Limb (tissue), 2 donors: ENCODE data around the gene PMAIP1.
A peak's percentile ranks its signal among the peaks of the same experiment; 100 is the strongest.
"Not testable (repeated sequence)": the region's sequence is repeated elsewhere in the genome, so short reads cannot be mapped to it uniquely, and the experiment has no call there.

Experiments used
- DNase-seq, 2 donors: peaks; one replicate each; pipeline ENCODE4 v3.0.0-alpha.2; 2016; ENCODE audit errors: extremely low spot score in 2 of 2

PMAIP1 gene

DNA sequence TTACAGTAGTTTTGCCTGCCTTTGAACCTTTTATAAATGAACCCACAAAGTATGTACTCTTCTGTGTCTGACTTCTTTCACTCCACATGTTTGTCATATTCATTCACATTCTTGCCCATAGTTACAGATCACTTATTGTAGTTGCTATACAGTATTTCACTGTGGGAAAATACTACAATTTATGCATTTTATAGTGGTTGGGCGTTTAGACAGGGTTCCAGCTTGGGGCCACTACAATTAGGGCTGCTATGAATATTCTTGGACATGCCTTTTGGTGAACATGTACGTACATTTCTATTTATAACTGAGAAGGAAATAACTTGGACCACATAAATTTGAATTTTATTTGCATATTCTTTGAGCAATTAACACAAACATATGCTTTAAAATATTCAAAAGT is 15.4 kb upstream of the PMAIP1 start:
- DNase-seq, result no peak

DNA sequence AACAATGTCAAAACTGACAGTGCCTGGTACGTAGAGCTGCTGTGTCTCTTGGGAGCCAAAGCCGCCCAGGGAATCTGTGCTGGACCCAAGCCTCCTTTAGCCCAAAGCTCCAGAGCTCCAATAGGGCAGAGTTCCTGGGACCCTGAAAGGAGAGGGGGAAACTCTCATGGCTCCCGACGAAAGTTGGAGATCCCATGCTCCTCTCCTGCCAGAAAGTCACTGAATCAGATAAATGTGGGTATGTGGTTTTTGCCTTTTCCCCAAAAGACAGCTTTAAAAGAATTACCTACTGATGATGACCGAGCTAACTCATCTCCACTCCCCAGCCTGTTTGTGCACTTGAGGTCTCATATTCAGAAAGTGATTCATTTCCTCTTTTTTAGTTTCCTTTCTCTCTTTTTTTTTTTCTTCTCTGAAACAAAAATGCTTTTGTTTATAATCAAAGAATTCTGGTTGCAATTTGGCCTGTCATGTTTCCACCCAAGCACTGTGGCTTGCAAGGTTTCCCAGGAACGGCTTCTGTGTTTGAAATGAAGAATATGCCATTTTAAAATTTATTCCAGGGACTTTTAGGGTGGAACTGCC is 14.1 kb upstream of the PMAIP1 start:
- DNase-seq, result no peak

DNA sequence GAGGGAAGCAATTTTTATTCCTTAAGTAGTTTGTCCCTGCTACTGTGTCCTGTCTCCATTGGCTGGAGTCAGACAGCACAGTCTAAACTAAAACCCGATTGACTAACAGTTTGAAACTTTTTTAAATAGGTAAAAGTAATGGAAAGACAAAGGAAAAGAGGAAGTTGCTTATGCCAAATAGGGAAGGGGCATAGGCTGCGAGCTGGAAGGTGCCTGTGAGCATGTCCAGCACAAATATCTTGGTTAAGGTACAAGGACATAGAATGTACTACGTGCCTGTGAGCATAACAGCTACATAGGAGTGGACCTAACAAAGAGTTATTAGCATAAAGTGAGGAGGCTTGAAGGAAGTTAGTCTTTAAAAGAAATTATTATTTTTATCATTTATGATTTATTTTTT is 13.4 kb upstream of the PMAIP1 start:
- not testable (repeated sequence) for DNase-seq

DNA sequence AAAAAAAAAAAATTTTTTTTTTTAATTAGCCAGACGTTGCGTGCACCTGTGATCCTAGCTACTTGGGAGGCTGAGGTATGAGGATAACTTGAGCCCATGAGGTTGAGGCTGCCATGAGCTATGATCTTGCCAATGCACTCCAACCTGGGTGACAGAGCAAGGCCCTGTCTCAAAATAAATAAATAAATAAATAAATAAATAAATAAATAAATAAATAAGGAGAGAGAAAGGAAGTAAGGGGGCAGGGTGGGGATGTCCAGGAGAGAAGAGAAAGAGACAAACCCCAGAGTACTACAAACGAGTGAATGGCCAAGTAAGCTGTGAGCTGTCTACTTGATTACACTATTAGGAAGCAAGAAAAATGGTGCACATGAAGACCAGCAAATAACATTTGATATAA is 7.7 kb upstream of the PMAIP1 start:
- DNase-seq, result no peak

DNA sequence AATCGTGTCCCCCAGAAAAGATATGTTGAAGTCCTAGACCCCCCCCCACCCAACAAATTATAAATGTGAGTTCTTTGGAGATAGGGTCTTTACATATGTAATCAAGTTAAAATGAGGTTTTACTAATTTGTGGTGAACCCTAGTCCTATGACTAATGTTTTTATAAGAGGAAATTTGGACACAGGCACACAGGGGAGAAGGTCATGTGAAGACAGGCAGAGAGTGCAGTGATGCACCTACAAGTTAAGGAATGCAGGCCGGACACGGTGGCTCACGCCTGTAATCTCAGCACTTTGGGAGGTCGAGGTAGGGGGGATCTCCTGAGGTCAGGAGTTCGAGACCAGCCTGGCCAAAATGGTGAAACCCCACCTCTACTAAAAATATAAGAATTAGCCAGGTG is 5.8 kb upstream of the PMAIP1 start:
- DNase-seq, result no peak

DNA sequence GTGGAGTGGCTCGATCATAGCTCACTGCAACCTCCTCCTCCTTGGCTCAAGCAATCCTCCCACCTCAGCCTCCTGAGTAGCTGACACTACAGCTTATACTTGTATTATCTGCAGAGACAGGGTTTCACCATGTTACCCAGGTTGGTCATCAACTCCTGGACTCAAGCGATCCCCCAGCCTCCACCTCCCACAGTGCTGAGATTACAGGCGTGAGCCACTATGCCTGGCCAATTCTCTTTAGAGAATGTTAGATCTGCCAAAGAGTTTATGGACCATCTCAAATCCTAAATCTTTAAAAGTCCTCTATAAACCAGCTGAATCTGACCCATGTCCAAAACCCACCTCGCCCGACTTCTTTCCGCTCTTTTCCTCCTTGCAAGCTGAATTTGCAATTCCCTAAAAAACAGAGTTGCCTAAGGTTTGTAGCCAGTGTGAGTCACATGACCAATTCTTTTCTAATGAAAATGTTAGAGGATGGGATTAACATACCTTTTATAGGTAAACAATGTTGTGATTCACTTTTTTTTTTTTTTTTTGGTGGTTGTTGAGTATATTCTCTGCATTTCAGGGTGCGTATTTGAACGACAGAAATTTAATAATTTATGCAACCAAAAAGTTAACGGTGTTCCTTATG is 2.4 kb upstream of the PMAIP1 start:
- no peak for DNase-seq

DNA sequence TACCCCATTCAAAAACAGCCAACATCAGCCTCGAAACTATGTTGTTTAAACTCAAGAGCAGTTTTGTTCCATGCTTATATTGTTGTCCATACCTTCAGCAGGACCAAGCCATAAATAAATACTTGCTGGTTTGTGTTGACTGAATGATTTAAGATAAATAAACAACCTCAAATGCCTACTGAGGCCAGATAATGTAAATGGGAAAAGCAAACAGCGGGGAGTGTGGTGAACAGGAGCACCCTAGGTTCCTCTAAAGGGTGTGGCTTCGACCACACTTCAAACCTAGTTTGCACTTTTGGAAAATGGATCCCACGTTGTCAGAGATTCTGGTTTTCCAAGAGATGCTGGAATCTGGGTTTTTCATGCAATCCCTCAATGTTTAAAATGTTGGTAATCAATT is 1.7 kb upstream of the PMAIP1 start:
- DNase-seq, result no peak

DNA sequence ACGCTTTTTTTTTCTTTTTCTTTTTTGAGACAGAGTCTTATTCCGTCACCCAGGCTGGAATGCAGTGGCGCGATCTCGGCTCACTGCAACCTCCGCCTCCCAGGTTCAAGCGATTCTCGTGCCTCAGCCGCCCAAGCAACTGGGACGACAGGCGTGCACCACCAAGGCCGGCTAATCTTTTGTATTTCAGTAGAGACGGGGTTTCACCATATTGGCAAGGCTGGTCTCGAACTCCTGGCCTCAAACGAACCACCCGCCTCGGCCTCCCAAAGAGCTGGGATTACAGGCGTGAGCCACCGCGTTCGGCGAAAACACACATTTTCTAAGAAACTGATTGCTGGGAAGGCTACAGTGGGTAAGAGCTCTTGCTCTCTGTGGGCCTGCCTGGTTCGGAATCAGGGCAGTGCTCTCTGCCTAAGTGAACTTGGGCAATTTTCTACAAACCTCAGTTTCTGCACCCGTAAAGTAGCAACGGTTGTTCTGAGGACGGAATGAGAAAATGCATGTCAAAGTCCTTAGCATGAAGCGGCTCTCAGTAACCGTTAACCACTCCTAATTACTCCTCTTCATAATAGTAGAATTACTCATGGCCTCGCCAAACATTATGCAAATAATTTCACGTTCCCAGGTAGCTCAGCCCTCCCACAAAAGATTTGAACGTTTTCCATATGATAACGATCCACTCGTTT is 1.0 kb upstream of the PMAIP1 start:
- DNase-seq, result peak in 1 of 2 donors; percentile 41

DNA sequence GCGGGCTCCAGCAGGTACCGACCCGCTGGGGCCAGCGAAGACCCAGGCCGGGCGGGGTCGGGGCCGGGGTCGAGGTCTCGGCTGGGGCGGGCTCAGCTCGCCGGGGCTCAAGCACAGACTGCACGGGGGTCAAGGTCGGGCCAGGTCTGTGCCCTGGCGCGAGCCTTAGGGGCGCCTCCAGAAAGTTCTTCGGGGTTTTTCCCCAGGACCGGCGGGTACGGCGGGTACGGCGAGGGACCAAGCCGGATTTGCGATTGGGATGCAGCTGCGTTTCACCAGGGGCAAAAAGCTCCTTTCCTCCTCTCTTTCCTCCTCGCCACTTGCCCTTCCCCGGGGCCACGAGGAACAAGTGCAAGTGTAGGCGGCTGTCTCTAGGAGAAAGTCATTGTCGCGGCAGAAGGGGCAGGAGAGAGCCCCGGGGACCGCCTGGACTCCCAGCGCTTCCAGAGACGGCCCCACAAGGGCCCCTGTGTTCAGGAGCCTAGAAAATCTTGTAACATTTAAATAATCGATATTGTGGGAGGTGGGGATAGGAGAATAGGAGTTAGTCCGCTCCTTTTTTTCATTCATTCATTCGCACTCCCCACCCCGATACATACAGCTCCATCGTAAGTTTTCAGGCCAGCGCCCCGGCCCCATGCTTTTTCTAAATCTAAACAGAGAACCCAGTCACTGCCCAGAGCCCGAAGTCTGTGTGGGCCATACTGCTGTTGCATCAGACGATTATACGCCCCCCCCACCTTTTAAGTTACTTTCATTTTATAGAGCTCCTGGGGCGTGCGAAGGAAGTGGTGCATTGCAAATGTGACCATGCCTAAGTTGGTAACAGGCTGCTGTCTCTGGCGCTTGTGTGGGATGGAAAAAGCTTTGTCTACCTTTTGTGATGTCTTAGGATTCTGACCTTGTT is 679 bp downstream of the PMAIP1 start:
- peak in 1 of 2 donors; percentile 45 for DNase-seq

DNA sequence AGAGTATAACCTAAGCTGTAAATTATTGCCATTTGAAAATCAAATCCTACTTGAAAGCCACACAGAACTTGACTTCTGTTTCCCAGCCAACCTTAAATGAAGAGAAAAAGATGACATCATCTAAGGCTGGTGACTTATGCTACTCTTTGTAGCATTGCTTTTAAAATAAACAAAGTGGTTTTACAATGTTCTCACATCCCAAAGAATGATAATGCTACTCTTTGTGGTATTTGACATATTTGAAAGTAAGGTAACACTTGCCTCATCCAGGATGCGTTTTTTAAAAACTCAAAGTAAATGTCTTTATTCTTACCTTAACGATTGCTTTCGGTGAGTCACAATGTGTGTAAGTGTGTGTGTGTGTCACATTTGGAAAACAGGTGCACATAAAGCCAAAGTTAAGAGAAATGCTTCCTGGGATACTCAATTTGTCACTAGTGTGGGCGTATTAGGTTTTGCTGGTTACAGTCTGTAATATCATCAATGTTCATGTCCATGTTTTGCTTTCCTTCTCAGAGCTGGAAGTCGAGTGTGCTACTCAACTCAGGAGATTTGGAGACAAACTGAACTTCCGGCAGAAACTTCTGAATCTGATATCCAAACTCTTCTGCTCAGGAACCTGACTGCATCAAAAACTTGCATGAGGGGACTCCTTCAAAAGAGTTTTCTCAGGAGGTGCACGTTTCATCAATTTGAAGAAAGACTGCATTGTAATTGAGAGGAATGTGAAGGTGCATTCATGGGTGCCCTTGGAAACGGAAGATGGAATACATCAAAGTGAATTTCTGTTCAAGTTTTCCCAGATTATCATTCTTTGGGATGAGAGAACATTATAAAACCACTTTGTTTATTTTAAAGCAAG is 2.6 kb downstream of the PMAIP1 start:
- no peak for DNase-seq

DNA sequence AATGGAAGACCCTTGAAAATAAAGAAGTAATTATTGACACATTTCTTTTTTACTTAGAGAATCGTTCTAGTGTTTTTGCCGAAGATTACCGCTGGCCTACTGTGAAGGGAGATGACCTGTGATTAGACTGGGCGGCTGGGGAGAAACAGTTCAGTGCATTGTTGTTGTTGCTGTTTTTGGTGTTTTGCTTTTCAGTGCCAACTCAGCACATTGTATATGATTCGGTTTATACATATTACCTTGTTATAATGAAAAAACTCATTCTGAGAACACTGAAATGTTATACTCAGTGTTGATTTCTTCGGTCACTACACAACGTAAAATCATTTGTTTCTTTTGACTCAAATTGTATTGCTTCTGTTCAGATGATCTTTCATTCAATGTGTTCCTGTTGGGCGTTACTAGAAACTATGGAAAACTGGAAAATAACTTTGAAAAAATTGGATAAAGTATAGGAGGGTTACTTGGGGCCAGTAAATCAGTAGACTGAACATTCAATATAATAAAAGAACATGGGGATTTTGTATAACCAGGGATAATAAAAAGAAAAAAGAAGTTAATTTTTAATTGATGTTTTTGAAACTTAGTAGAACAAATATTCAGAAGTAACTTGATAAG is 3.3 kb downstream of the PMAIP1 start:
- no peak for DNase-seq

DNA sequence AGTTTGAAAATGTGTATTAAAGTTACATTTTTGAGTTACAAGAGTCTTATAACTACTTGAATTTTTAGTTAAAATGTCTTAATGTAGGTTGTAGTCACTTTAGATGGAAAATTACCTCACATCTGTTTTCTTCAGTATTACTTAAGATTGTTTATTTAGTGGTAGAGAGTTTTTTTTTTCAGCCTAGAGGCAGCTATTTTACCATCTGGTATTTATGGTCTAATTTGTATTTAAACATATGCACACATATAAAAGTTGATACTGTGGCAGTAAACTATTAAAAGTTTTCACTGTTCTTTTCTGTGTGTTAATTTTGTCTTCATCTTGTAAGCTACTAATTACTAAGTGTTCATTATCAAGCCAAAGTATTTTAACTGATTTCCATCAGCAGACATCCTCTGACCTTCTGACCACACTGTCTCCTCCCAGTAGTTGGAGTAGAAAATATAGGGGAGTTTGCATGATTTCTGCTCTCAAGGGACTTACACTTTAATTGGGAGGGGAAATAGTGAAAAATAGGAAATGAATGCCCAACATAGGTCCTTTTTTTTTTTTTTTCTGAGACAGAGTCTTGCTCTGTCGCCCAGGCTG is 4.3 kb downstream of the PMAIP1 start:
- DNase-seq, result no peak

DNA sequence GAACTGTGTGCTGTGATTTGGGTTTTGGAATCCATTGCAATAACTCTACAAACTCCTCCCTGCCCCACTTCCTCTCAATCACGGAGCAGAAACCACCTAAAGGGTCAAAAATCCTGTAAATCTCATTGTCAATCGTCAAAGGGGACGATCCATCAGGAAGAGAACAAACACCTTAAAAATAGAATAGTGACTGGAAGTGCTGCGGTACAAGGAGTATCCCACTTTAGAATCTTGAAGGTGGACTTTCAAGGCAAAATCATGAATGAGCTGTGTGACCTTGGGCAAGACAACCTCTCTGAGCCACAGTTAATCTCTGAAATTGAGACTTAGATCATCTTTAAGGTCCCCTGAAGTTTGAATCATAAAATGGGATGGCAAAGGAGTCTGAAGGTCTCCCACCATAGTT is 5.9 kb downstream of the PMAIP1 start:
- no peak for DNase-seq

DNA sequence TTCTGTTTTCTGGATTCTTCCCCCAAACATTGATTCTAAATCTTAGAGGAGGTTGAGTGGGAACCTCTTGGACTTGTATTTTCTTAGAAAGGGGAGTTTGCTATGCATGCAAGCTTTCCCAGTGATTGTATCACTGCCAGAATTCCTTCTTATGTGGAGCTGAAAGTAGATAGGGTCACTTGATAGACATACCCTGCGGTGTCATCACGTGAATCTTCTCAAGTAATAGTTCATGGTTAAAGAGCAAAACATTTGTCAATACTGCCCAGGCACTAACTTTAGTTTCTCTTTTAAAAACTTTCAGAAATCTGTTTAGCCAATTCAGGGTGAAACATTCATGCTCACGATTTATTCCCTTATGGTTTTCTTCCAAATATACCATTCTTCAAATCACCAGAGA is 6.4 kb downstream of the PMAIP1 start:
- DNase-seq, result no peak

DNA sequence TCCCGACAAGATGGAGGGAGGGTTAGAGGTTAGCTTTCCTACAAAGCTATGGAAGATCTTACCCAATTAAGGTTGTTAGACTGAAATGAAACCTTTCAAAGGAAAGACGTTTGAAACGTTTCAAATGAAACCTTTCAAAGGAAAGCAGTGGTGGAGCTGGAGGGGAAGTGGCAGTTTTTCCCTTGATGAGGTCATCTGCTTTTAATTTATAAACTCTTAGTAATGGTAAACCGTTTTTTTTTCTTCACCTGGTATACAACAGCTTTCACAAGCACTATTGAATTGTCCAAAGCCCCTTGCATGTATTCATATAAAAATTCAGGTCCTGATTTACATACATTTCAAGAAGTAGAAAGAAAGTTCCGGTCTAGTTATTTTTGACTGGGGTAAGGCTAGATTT is 7.4 kb downstream of the PMAIP1 start:
- DNase-seq, result no peak

DNA sequence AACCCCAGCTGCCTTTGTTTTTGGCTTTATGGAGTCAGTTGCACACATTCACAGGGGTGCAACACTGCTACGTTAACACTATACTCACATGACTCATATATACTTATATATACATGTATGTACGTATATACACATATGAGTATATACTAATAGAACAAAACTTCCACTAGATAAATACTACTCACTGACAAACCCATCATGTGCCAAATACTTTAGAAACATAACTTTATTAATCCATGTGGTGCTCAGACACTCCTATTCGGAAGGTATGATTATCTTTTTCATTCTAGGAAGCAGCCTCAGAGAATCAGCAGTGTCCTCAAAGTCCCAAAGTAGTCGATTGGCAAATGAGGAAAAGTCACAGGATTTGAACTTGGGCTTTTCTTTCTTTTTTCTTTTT is 7.9 kb downstream of the PMAIP1 start:
- no peak for DNase-seq

DNA sequence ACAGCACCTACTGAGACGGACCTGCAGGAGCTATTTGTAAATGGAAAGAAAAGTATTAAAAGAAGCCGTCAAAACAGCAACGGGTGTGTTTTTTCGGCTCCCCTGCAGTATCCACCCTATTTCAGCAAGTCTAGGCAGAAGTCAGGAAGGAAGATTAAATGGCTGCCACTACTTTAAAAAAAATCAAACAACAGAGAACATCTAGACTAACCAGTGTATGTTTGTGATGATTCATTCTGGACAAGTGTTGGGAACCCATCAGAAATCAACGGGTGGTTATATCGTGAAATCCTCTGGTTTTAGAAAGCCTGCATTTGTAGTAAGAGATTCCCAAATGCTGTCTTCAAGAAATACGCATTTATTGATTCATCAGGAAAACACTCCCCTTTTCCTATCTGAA is 9.0 kb downstream of the PMAIP1 start:
- no peak for DNase-seq

DNA sequence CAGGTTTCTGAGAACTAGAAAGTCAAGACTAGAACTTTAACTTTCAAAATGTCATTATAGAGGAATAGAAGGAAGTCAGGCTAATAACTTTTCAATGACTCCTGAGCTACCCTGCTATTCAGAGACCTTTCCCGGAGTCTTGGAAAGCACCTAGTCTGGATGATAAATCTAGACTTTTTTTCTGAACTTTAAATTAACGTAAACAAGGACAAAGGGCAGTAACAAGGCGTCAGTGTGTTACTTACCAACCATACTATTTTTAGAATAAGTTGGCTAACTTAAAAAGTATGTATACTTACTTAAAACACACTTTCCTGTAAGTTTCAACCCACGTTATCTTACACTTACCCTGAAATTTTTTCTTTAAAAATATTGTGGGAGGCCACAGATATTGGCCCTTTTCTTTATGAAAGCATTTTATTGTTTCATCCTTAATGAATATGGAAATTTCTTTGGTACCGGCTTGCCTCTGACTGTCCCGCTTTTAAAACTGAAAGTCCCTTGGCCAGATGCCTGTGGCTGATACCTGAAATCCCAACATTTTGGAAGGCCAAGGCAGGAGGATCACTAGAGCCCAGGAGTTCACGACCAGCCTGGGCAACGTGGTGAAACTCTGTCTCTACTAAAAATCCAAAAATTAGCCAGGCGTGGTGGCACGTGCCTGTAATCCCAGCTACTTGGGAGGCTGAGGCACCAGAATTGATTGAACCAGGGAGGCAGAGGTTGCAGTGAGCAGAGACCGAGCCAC is 9.7 kb downstream of the PMAIP1 start:
- no peak for DNase-seq

DNA sequence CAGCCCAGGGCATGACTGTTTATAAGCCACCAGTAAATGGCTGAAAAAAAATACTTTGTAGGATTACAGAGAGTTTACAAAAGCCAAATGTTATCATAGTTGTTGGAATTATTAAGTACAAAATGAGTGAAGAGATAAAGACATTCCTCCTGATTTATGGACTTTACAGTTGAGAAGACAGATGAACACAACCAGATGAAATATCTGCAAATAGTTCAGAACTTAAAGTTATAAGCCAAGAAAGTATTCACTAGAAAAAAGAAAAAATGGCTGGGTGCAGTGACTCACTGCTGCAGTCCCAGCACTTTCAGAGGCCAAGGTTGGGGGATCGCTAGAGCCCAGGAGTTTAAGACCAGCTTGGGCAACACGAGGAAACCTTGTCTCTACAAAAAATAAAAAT is 11.2 kb downstream of the PMAIP1 start:
- DNase-seq, result no peak

DNA sequence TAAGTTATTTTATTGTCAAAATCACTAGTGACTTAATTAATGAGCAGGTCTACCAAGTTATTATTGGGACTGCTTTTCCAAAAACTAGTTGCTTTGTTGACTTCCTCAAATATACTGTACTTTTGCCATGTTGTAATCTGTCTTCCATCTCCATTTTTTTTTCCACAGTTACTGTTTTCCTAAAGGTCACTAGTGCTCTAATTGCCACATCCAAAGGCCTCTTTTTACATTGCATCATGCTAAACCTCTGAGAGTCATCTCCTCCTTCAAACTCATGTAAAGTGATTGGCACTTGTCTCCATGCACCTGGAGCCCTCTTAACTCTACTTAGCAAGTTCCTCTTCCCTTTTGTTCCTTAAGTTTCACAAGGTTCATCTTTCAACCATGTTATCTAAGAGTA is 11.8 kb downstream of the PMAIP1 start:
- DNase-seq, result no peak
